ENCODE measurements around the gene NUDCD3.

GRCh38 chr7:44466300-44467216 lies 23.9 kb downstream of the NUDCD3 start:
- TF ChIP-seq CTCF (IDR thresholded peaks at IDR 0.05) (no peak), POLR2A (IDR thresholded peaks at IDR 0.05) (no peak)
